ENCODE data around the gene CAMK2G. TPM values are rescaled to one million over a fixed set of nuclear protein-coding genes. Genes with fewer than 3 reads are reported as not detected.

Gene CAMK2G
- total and polyA plus RNA-seq, 7 donors: 15.8 to 60.3 (median 50.5) TPM

DNA sequence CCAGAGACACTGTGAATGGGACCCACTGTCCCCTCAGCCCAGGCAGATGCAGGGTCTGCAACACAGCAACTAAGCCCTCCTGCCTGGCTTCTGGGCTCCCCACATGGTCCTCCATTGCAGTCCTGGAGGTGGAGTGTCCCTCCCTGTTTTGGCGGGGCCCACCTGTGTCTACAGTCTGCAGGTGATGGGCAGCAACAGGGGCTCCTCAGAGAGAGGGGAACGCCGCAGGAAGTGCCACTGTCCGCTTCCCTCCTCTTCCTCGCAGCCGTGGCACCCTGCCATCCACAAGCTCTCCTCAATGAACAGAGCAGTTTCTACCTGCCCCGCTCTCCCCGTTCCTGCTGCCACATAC, 9.3 kb downstream of the CAMK2G start:
- WGBS, 3 donors: 60 to 67% (median 66%) methylated on average over 6 to 8 of the region's 8 CpGs

DNA sequence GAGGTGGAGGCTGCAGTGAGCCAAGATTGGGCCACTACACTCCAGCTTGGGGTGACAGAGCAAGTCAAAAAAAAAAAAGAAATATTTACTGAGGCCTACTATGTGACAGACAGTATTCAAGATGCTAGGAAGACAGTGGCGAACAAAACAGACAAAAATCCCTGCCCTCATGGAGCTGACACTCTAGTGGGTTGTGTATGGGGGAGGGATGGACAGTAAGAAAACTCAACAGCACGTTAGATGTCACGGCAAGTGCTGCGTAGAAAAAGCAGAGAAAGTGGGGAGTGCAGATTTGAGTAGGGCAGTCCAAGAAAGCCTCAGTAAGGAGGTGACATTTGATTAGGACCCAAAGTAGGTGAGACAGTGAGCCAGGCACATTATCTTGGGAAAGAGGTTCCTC, 10.1 kb downstream of the CAMK2G start:
- H3K27ac ChIP-seq: no peak overlapping the region
- intact Hi-C loops (cut with DNase I): no loop called here
- peaks cover 65% of the 10 kb centered on the region for H3K4me1 ChIP-seq

More for the DNA sequence above, 9.3 kb downstream of the CAMK2G start:
- no peak for DNase-seq
- H3K4me3 ChIP-seq: no peak overlapping the region
- no peaks in the 10 kb centered on the region for H3K9me3 ChIP-seq
- H3K36me3 ChIP-seq (ENCODE audit: insufficient read depth in 1 of 2, low read depth in 1 of 2): peaks cover 4 to 16% of the 10 kb centered on the region in 2 donors
- H3K4me1 ChIP-seq: peaks cover 65% of the 10 kb centered on the region
- ATAC-seq: no peak
- intact Hi-C loops (cut with DNase I): no loop called here
- H3K27me3 ChIP-seq (ENCODE audit: insufficient read depth in 3 of 3, low read length in 2 of 3): no peaks in the 10 kb centered on the region
- TF ChIP-seq, protein P1, sequence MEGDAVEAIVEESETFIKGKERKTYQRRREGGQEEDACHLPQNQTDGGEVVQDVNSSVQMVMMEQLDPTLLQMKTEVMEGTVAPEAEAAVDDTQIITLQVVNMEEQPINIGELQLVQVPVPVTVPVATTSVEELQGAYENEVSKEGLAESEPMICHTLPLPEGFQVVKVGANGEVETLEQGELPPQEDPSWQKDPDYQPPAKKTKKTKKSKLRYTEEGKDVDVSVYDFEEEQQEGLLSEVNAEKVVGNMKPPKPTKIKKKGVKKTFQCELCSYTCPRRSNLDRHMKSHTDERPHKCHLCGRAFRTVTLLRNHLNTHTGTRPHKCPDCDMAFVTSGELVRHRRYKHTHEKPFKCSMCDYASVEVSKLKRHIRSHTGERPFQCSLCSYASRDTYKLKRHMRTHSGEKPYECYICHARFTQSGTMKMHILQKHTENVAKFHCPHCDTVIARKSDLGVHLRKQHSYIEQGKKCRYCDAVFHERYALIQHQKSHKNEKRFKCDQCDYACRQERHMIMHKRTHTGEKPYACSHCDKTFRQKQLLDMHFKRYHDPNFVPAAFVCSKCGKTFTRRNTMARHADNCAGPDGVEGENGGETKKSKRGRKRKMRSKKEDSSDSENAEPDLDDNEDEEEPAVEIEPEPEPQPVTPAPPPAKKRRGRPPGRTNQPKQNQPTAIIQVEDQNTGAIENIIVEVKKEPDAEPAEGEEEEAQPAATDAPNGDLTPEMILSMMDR (IDR thresholded peaks at IDR 0.05): no peak
- H3K27ac ChIP-seq: no peak overlapping the region

GRCh38 chr10:73863039-73863817, 11.1 kb downstream of the CAMK2G start:
- ATAC-seq: no peak

More for the DNA sequence above, 10.1 kb downstream of the CAMK2G start:
- 92 to 94% (median 94%) methylated on average over 4 of the region's 4 CpGs for WGBS, 3 donors
- no peak for ATAC-seq
- DNase-seq: no peak
- TF ChIP-seq, protein P1 (IDR thresholded peaks at IDR 0.05): no peak
- H3K36me3 ChIP-seq (ENCODE audit: insufficient read depth in 1 of 2, low read depth in 1 of 2): peaks cover 4 to 17% of the 10 kb centered on the region in 2 donors
- H3K9me3 ChIP-seq: no peaks in the 10 kb centered on the region
- no peaks in the 10 kb centered on the region for H3K27me3 ChIP-seq (ENCODE audit: insufficient read depth in 3 of 3, low read length in 2 of 3)
- no peak overlapping the region for H3K4me3 ChIP-seq

GRCh38 chr10:73862011-73862410, 12.3 kb downstream of the CAMK2G start:
- no peak for ATAC-seq
- Histone ChIP-seq H3K27ac (no peak overlapping the region), H3K27me3 (ENCODE audit: insufficient read depth in 3 of 3, low read length in 2 of 3) (no peaks in the 10 kb centered on the region), H3K4me1 (peaks cover 62% of the 10 kb centered on the region), H3K9me3 (no peaks in the 10 kb centered on the region), H3K4me3 (no peak overlapping the region), H3K36me3 (ENCODE audit: insufficient read depth in 1 of 2, low read depth in 1 of 2) (peaks cover 4 to 26% of the 10 kb centered on the region in 2 donors)
- DNase-seq: no peak
- intact Hi-C loops (cut with DNase I): no loop called here
- 69 to 80% (median 74%) methylated on average over 8 of the region's 8 CpGs for WGBS, 3 donors
- TF ChIP-seq, protein P1 (IDR thresholded peaks at IDR 0.05): no peak

More at GRCh38 chr10:73863039-73863817, 11.1 kb downstream of the CAMK2G start:
- Histone ChIP-seq H3K9me3 (no peaks in the 10 kb centered on the region), H3K4me1 (peaks cover 63% of the 10 kb centered on the region), H3K36me3 (ENCODE audit: insufficient read depth in 1 of 2, low read depth in 1 of 2) (peaks cover 4 to 23% of the 10 kb centered on the region in 2 donors), H3K27ac (no peak overlapping the region), H3K27me3 (ENCODE audit: insufficient read depth in 3 of 3, low read length in 2 of 3) (no peaks in the 10 kb centered on the region), H3K4me3 (no peak overlapping the region)
- intact Hi-C loops (cut with DNase I): no loop called here
- WGBS, 3 donors: 39 to 59% (median 55%) methylated on average over 5 of the region's 5 CpGs
- TF ChIP-seq, protein P1 (IDR thresholded peaks at IDR 0.05): no peak
- DNase-seq: no peak
